Peyer's patch (tissue), 4 donors: Measurements from ENCODE around the gene S100A13.

ENCODE experiments used
- CTCF ChIP-seq, 6 experiments: fragments of 450-650 bp in 4 of 6; fragments of 200-600 bp in 2 of 6; sonication (generic) in 1 of 6; IDR thresholded peaks; one replicate each; pipeline ENCODE4 v1.5.1; 2017 to 2019; ENCODE audit warnings: antibody characterized with exemption in 6 of 6, mild to moderate bottlenecking in 3 of 6, moderate library complexity in 1 of 6
- POLR2A ChIP-seq, 2 donors: fragments of 450-650 bp; IDR thresholded peaks; one replicate each; pipeline ENCODE4 v1.5.1; 2017; ENCODE audit warnings: antibody characterized with exemption in 2 of 2, mild to moderate bottlenecking in 2 of 2, moderate library complexity in 2 of 2

GRCh38 chr1:153585006-153585405 is 42.3 kb downstream of the S100A13 start:
- TF ChIP-seq CTCF (IDR thresholded peaks at IDR 0.05) (no peak), POLR2A (IDR thresholded peaks at IDR 0.05) (no peak)
